GM12892 (cell line): ENCODE data around the gene AGR3. TPM values are rescaled to one million over a fixed set of nuclear protein-coding genes. Genes with fewer than 3 reads are reported as not detected.

Experiments
- DNase-seq: peaks from one replicate; pipeline ENCODE4 v3.0.0; 2011; ENCODE audit not compliant: insufficient read length
- FAIRE-seq: peaks from 2 replicates; lab custom pipeline; 2011; peaks lifted over from hg19 to GRCh38; lab: Jason Lieb, UNC
- POLR2A ChIP-seq: IDR thresholded peaks from 2 replicates; pipeline ENCODE4 v1.6.1; 2011; ENCODE audit warnings: low read depth, low read length, control low read depth
- POLR2AphosphoS5 ChIP-seq: IDR thresholded peaks from 2 replicates; pipeline ENCODE4 v1.6.1; 2011; ENCODE audit warnings: low read depth, low read length, control low read depth
- TAF1 ChIP-seq: IDR thresholded peaks from 2 replicates; pipeline ENCODE4 v1.6.1; 2011; ENCODE audit warnings: low read depth, mild to moderate bottlenecking, control low read depth, low read length, borderline replicate concordance
- polyA plus RNA-seq: library from polyadenylated mRNA; unstranded; fragments of >200 nt; gene quantifications from one replicate; pipeline ENCODE4 v1.2.1, GENCODE V29; 2012; ENCODE audit warnings: missing spikeins, inconsistent platforms; ENCODE audit not compliant: missing spikeins

AGR3 gene
- not detected for polyA plus RNA-seq

- TF ChIP-seq POLR2A, result no peak
- TF ChIP-seq TAF1, result no peak
- TF ChIP-seq POLR2AphosphoS5, result no peak
- DNase-seq, result no peak
- FAIRE-seq, result no peak
Measured at GRCh38 chr7:16881844-16882243, at the start of gene AGR3. AGR3 (minus strand) TSS chr7:16881983; CDS start chr7:16878618, 3,365 bp downstream.

GRCh38 chr7:16930946-16931345, 49.2 kb upstream of the AGR3 start:
- DNase-seq (no peak), FAIRE-seq (no peak)
- TF ChIP-seq POLR2A (no peak), TAF1 (no peak)

- DNase-seq (no peak), FAIRE-seq (peak; percentile 65)
- TF ChIP-seq POLR2AphosphoS5, result no peak
- no peak for TF ChIP-seq TAF1
- TF ChIP-seq POLR2A, result no peak
Measured at GRCh38 chr7:16929146-16929762, 47.5 kb upstream of the AGR3 start.

- peak; percentile 24 for FAIRE-seq
- no peak for DNase-seq
- TF ChIP-seq TAF1 (no peak), POLR2A (no peak), POLR2AphosphoS5 (no peak)
Measured at GRCh38 chr7:16926861-16927260, 45.1 kb upstream of the AGR3 start.

GRCh38 chr7:16926283-16926682, 44.5 kb upstream of the AGR3 start:
- DNase-seq, result no peak
- FAIRE-seq, result peak; percentile 67
- TF ChIP-seq POLR2A, result no peak
- TF ChIP-seq TAF1, result no peak
- no peak for TF ChIP-seq POLR2AphosphoS5

GRCh38 chr7:16925609-16926008, 43.8 kb upstream of the AGR3 start:
- FAIRE-seq (no peak), DNase-seq (no peak)
- TF ChIP-seq POLR2AphosphoS5, result no peak
- no peak for TF ChIP-seq POLR2A
- TF ChIP-seq TAF1, result no peak

GRCh38 chr7:16923019-16923418, 41.2 kb upstream of the AGR3 start:
- no peak for FAIRE-seq
- no peak for DNase-seq
- TF ChIP-seq TAF1 (no peak), POLR2AphosphoS5 (no peak), POLR2A (no peak)

GRCh38 chr7:16921644-16922257, 40.0 kb upstream of the AGR3 start:
- TF ChIP-seq POLR2A (no peak), POLR2AphosphoS5 (no peak), TAF1 (no peak)
- FAIRE-seq, result no peak
- no peak for DNase-seq

GRCh38 chr7:16921151-16921550, 39.4 kb upstream of the AGR3 start:
- DNase-seq (no peak), FAIRE-seq (no peak)
- TF ChIP-seq POLR2AphosphoS5, result no peak
- no peak for TF ChIP-seq TAF1
- no peak for TF ChIP-seq POLR2A

- FAIRE-seq (no peak), DNase-seq (no peak)
- TF ChIP-seq POLR2A (no peak), POLR2AphosphoS5 (no peak), TAF1 (no peak)
Measured at GRCh38 chr7:16919440-16919839, 37.7 kb upstream of the AGR3 start.

- DNase-seq (no peak), FAIRE-seq (no peak)
- TF ChIP-seq TAF1 (no peak), POLR2AphosphoS5 (no peak), POLR2A (no peak)
Measured at GRCh38 chr7:16918288-16918895, 36.6 kb upstream of the AGR3 start.

GRCh38 chr7:16916738-16917137, 35.0 kb upstream of the AGR3 start:
- no peak for TF ChIP-seq POLR2AphosphoS5
- no peak for TF ChIP-seq TAF1
- TF ChIP-seq POLR2A, result no peak
- FAIRE-seq, result no peak
- no peak for DNase-seq
